Smooth muscle cell (in vitro differentiated cells): ENCODE measurements around the gene TIGD6. TPM values are rescaled to one million over a fixed set of nuclear protein-coding genes. Genes with fewer than 3 reads are reported as not detected.
A peak's percentile ranks its signal among the peaks of the same experiment; 100 is the strongest.

Source experiments
- DNase-seq: peaks from one replicate; lab custom pipeline; 2025; ENCODE audit not compliant: unreplicated experiment; lab: John Stamatoyannopoulos, UW
- H2AFZ ChIP-seq: fragments of 200-600 bp; sonication (generic); 2 replicates; pipeline ENCODE4 v1.6.0; 2016; ENCODE audit warnings: antibody characterized with exemption, low read depth, mild to moderate bottlenecking
- H3F3A ChIP-seq: fragments of 200-600 bp; sonication (generic); 2 replicates; pipeline ENCODE4 v1.6.0; 2017; ENCODE audit warnings: antibody characterized with exemption, low read depth
- H3K27ac ChIP-seq: fragments of 200-600 bp; sonication (generic); 2 replicates; pipeline ENCODE4 v1.5.1; 2016; ENCODE audit warnings: low read depth, mild to moderate bottlenecking
- H3K27me3 ChIP-seq: fragments of 200-600 bp; sonication (generic); 2 replicates; pipeline ENCODE4 v1.6.1; 2016; ENCODE audit warnings: low read depth, mild to moderate bottlenecking
- H3K36me3 ChIP-seq: fragments of 200-600 bp; sonication (generic); 2 replicates; pipeline ENCODE4 v1.5.1; 2016; ENCODE audit warnings: low read depth
- H3K4me1 ChIP-seq: fragments of 200-600 bp; sonication (generic); 2 replicates; pipeline ENCODE4 v1.5.1; 2016; ENCODE audit warnings: low read depth
- H3K4me2 ChIP-seq: fragments of 200-600 bp; sonication (generic); 2 replicates; pipeline ENCODE4 v1.6.0; 2016; ENCODE audit warnings: mild to moderate bottlenecking
- H3K4me3 ChIP-seq: fragments of 200-600 bp; sonication (generic); 2 replicates; pipeline ENCODE4 v1.5.1; 2016; ENCODE audit warnings: mild to moderate bottlenecking
- H3K79me2 ChIP-seq: fragments of 200-600 bp; sonication (generic); 2 replicates; pipeline ENCODE4 v1.6.0; 2016; ENCODE audit warnings: low read depth, mild to moderate bottlenecking
- H3K9ac ChIP-seq: fragments of 200-600 bp; sonication (generic); 2 replicates; pipeline ENCODE4 v1.6.0; 2016; ENCODE audit warnings: low read depth
- H3K9me3 ChIP-seq: fragments of 200-600 bp; sonication (generic); replicated peaks from 2 replicates; pipeline ENCODE4 v1.5.1; 2016; ENCODE audit warnings: low read depth
- H4K20me1 ChIP-seq: fragments of 200-600 bp; sonication (generic); 2 replicates; pipeline ENCODE4 v1.6.0; 2016; ENCODE audit warnings: low read depth
- CTCF ChIP-seq: fragments of 200-600 bp; sonication (generic); IDR thresholded peaks from 2 replicates; pipeline ENCODE4 v1.5.1; 2017; ENCODE audit warnings: borderline replicate concordance, mild to moderate bottlenecking, antibody characterized with exemption; ENCODE audit not compliant: insufficient read depth, poor library complexity, severe bottlenecking
- whole genome bisulfite sequencing: methylation state at CpG from one replicate; pipeline ENCODE4 v1.1.7; 2016; ENCODE audit warnings: low lambda C conversion rate; 5-methylcytosine and 5-hydroxymethylcytosine counted together
- polyA plus RNA-seq: library from polyadenylated mRNA; unstranded; fragments of >200 nt; fragmentation: Nextera tagmentation; extraction: Ambion mirVana; gene quantifications from 2 replicates; pipeline ENCODE4 v1.2.1, GENCODE V29; 2016
- total RNA-seq: library from RNA; depleted of rRNA; stranded (reverse); fragments of >200 nt; gene quantifications from 2 replicates; pipeline ENCODE4 v1.2.3, GENCODE V29; 2014

TIGD6 gene
- total and polyA plus RNA-seq, 2 experiments from 2014 or later, result 3.6 to 5.1 TPM

- Histone ChIP-seq H2AFZ (no peak overlapping the region), H4K20me1 (peaks cover 31% of the 10 kb centered on the region), H3K27me3 (no peaks in the 10 kb centered on the region), H3K36me3 (peaks cover 55% of the 10 kb centered on the region), H3K4me1 (no peaks in the 10 kb centered on the region), H3K79me2 (peaks cover 15% of the 10 kb centered on the region), H3K4me2 (no peak overlapping the region), H3K4me3 (no peak overlapping the region), H3K9me3 (no peaks in the 10 kb centered on the region), H3K27ac (no peak overlapping the region), H3F3A (peaks cover 9% of the 10 kb centered on the region), H3K9ac (no peak overlapping the region)
- DNase-seq, result no peak
- no peak for TF ChIP-seq CTCF
- WGBS, result 96% methylated on average over 3 of the region's 3 CpGs
These were observed 14.0 kb upstream of the TIGD6 start for GRCh38 chr5:150014456-150014855.

- H3K36me3 ChIP-seq, result peaks cover 50% of the 10 kb centered on the region
These were observed 13.5 kb upstream of the TIGD6 start for GRCh38 chr5:150013931-150014330.

GRCh38 chr5:150009671-150010387 is 9.4 kb upstream of the TIGD6 start:
- H2AFZ ChIP-seq, result no peak overlapping the region
- H3F3A ChIP-seq, result peaks cover 25% of the 10 kb centered on the region
- peak overlapping the region; percentile 26 for H3K4me2 ChIP-seq
- H3K27ac ChIP-seq, result peak overlapping the region; percentile 76
- no peaks in the 10 kb centered on the region for H3K9me3 ChIP-seq
- peaks cover 31% of the 10 kb centered on the region for H3K36me3 ChIP-seq
- no peak for TF ChIP-seq CTCF
- no peak overlapping the region for H3K4me3 ChIP-seq
- no peaks in the 10 kb centered on the region for H3K27me3 ChIP-seq
- peaks cover 46% of the 10 kb centered on the region for H4K20me1 ChIP-seq
- DNase-seq, result no peak
- H3K79me2 ChIP-seq, result peaks cover 37% of the 10 kb centered on the region
- WGBS, result 30% methylated on average over 6 of the region's 6 CpGs
- H3K9ac ChIP-seq, result peak overlapping the region; percentile 16
- H3K4me1 ChIP-seq, result peaks cover 6% of the 10 kb centered on the region

More at GRCh38 chr5:150013931-150014330, 13.5 kb upstream of the TIGD6 start:
- Histone ChIP-seq H3K27ac (no peak overlapping the region), H3K4me1 (peaks cover 5% of the 10 kb centered on the region), H3K27me3 (no peaks in the 10 kb centered on the region), H3K9ac (no peak overlapping the region), H3K79me2 (peaks cover 15% of the 10 kb centered on the region), H2AFZ (no peak overlapping the region), H3F3A (peaks cover 15% of the 10 kb centered on the region), H3K4me2 (no peak overlapping the region), H3K4me3 (no peak overlapping the region), H4K20me1 (peaks cover 31% of the 10 kb centered on the region), H3K9me3 (no peaks in the 10 kb centered on the region)
- WGBS, result 97% methylated on average over 4 of the region's 4 CpGs
- no peak for DNase-seq
- TF ChIP-seq CTCF, result no peak

GRCh38 chr5:150007050-150007449 is 6.6 kb upstream of the TIGD6 start:
- Histone ChIP-seq H3K27me3 (no peaks in the 10 kb centered on the region), H3K9ac (no peak overlapping the region), H3K4me1 (peaks cover 15% of the 10 kb centered on the region), H3K36me3 (peaks cover 3% of the 10 kb centered on the region), H3F3A (peaks cover 25% of the 10 kb centered on the region), H4K20me1 (peaks cover 69% of the 10 kb centered on the region), H3K27ac (no peak overlapping the region), H3K4me3 (no peak overlapping the region), H3K79me2 (peaks cover 55% of the 10 kb centered on the region), H2AFZ (no peak overlapping the region), H3K9me3 (no peaks in the 10 kb centered on the region), H3K4me2 (no peak overlapping the region)
- TF ChIP-seq CTCF, result no peak
- DNase-seq, result no peak
